ENCODE results near the gene APLF. TPM values are rescaled to one million over a fixed set of nuclear protein-coding genes. Genes with fewer than 3 reads are reported as not detected.

The APLF gene
- total and polyA plus RNA-seq, 2 of the 8 experiments (the other 6 are each of a cell fraction or from before 2014, with no cell fraction given), result 4.4 to 7.3 TPM

DNA sequence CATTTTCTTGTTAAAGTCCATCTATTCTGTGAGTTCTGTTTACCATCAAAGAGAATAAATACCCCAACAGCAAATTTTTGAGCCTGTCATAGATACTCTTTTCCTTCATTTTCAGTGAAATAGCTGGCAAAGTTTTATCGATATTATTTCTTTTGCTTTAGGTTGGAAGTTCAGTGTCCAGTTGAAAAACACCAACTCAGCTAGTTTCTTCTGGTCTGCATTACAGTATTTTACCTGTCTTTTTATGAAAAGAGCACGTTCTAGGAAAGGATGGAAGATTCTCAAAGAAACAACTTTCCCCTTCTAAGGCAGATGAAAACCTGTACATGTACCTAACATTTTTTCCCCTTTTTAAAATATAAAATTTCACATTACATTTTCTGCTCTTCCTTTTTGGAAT is 95.5 kb downstream of the APLF start:
- no peak overlapping the region for H2BK5ac ChIP-seq (ENCODE audit: low read depth, low read length)
- no peak overlapping the region for H4K8ac ChIP-seq (ENCODE audit: extremely low read depth, insufficient read depth, low read length)
- H3K14ac ChIP-seq (ENCODE audit: insufficient read length), result no peak overlapping the region
- H4K5ac ChIP-seq (ENCODE audit: insufficient read length, low read depth, low read length), result no peak overlapping the region
- no peaks in the 10 kb centered on the region for H3K23me2 ChIP-seq (ENCODE audit: low read depth, low read length)
- 86% methylated on average over 2 of the region's 2 CpGs; no CpG with 5 or more reads in 1 of the 2 experiments for WGBS, 2 experiments (ENCODE audit: extremely low coverage in 1 of 2, insufficient coverage in 1 of 2, insufficient read length in 1 of 2, insufficient replicate concordance in 2 of 2, low coverage in 1 of 2, low lambda C conversion rate in 2 of 2, missing lambda C conversion rate in 1 of 2)
- no peaks in the 10 kb centered on the region for H3K4me1 ChIP-seq (replicated peaks in 1 of 4; ENCODE audit: control insufficient read depth in 3 of 4, insufficient read depth in 4 of 4, low read length in 3 of 4)
- no peak overlapping the region for H2AK5ac ChIP-seq (ENCODE audit: low read depth, low read length)
- no peak overlapping the region for H2AFZ ChIP-seq (ENCODE audit: low read length)
- H3K79me1 ChIP-seq (ENCODE audit: low read depth, low read length), result no peaks in the 10 kb centered on the region
- no peaks in the 10 kb centered on the region for H3K36me3 ChIP-seq (ENCODE audit: control insufficient read depth in 2 of 4, insufficient read depth in 4 of 4, low read length in 3 of 4)
- H3K9ac ChIP-seq (replicated peaks in 1 of 4; ENCODE audit: extremely low read depth in 1 of 4, low read depth in 3 of 4, low read length in 3 of 4), result no peak overlapping the region
- H3K56ac ChIP-seq (replicated peaks; ENCODE audit: insufficient read length, low read depth, low read length), result no peak overlapping the region
- H4K20me1 ChIP-seq (replicated peaks in 1 of 2; ENCODE audit: control insufficient read depth in 1 of 2, insufficient read depth in 2 of 2, low read length in 2 of 2), result no peaks in the 10 kb centered on the region
- H3K4me3 ChIP-seq (ENCODE audit: extremely low read depth in 1 of 4, insufficient read depth in 2 of 4, low read depth in 3 of 4, low read length in 4 of 4), result no peak overlapping the region
- H4K91ac ChIP-seq (replicated peaks; ENCODE audit: insufficient read length, low read length), result no peak overlapping the region
- H3K79me2 ChIP-seq (ENCODE audit: control insufficient read depth in 1 of 2, insufficient read depth in 2 of 2, low read length in 2 of 2), result no peaks in the 10 kb centered on the region
- H2BK12ac ChIP-seq (ENCODE audit: low read depth, low read length), result no peak overlapping the region
- no peak overlapping the region for H3K4ac ChIP-seq (replicated peaks; ENCODE audit: insufficient read length, low read depth, low read length)
- no peak overlapping the region for H2BK120ac ChIP-seq (replicated peaks; ENCODE audit: low read depth, low read length)
- H2BK20ac ChIP-seq (ENCODE audit: low read length), result no peak overlapping the region
- POLR2A ChIA-PET (ENCODE audit: partially characterized antibody), result no interaction called here
- no peak overlapping the region for H3K18ac ChIP-seq (ENCODE audit: extremely low read depth, low read length)
- no peak overlapping the region for H3K4me2 ChIP-seq (ENCODE audit: insufficient read depth in 1 of 2, low read depth in 2 of 2, low read length in 2 of 2)
- DNase-seq (ENCODE audit: low read depth in 1 of 2, low spot score in 2 of 2) (no peak), FAIRE-seq (no peak)
- H3K27me3 ChIP-seq (replicated peaks in 1 of 4; ENCODE audit: control insufficient read depth in 3 of 4, extremely low read depth in 1 of 4, insufficient read depth in 3 of 4, low read length in 3 of 4), result no peaks in the 10 kb centered on the region
- H3K23ac ChIP-seq (ENCODE audit: insufficient read length), result no peak overlapping the region
- H3K27ac ChIP-seq (ENCODE audit: low read depth, low read length), result no peak overlapping the region
- CTCF ChIA-PET (ENCODE audit: partially characterized antibody), result interaction anchor here (0.9 to 1.1 kb wide), 2 partner anchors 32 to 116 kb away, joined by 3 read pairs; no protein-coding TSS in a partner anchor
- H2BK15ac ChIP-seq (ENCODE audit: low read length), result no peak overlapping the region
- H3K9me3 ChIP-seq (ENCODE audit: insufficient read depth in 2 of 2, low read depth in 1 of 2, low read length in 1 of 2), result no peaks in the 10 kb centered on the region
- TF ChIP-seq SP4 (IDR thresholded peaks at IDR 0.05; ENCODE audit: low read length) (no peak), MAFK (IDR thresholded peaks at IDR 0.05; ENCODE audit: low read depth, low read length) (no peak), RAD21 (IDR thresholded peaks at IDR 0.05 in 1 of 2, conservative IDR thresholded peaks at IDR 0.05 in 1 of 2; ENCODE audit: low read depth in 2 of 2, low read length in 2 of 2) (no peak), ATF3 (IDR thresholded peaks at IDR 0.05; ENCODE audit: insufficient read depth, low read depth, low read length) (no peak), E2F6 (IDR thresholded peaks at IDR 0.05) (no peak), GTF2F1 (IDR thresholded peaks at IDR 0.05; ENCODE audit: borderline replicate concordance, low read depth, low read length) (no peak), CHD1 (IDR thresholded peaks at IDR 0.05; ENCODE audit: low read depth, low read length) (no peak), ZNF274 (IDR thresholded peaks at IDR 0.05; ENCODE audit: borderline replicate concordance, extremely low read depth, low read length) (no peak), KDM1A (IDR thresholded peaks at IDR 0.05; ENCODE audit: borderline replicate concordance, low read length) (no peak), FOSL1 (IDR thresholded peaks at IDR 0.05; ENCODE audit: insufficient read depth, low read depth, low read length) (no peak), BACH1 (IDR thresholded peaks at IDR 0.05; ENCODE audit: low read length) (no peak), CHD2 (IDR thresholded peaks at IDR 0.05; ENCODE audit: low read length) (no peak), RXRA (IDR thresholded peaks at IDR 0.05; ENCODE audit: insufficient read depth, low read depth, low read length) (no peak)
